GM12878 (cell line): ENCODE measurements around the gene CFI.

Source experiments
- BACH1 ChIP-seq: fragments of 450-650 bp; IDR thresholded peaks from 2 replicates; pipeline ENCODE4 v1.6.1; 2017; ENCODE audit warnings: mild to moderate bottlenecking, borderline replicate concordance
- CREM ChIP-seq: IDR thresholded peaks from 2 replicates; pipeline ENCODE4 v1.6.1; 2014; ENCODE audit warnings: antibody characterized with exemption, low read depth
- HDAC2 ChIP-seq: fragments of 200-600 bp; sonication (generic); IDR thresholded peaks from 2 replicates; pipeline ENCODE4 v1.6.1; 2017
- HDGF ChIP-seq: fragments of 450-650 bp; IDR thresholded peaks from 2 replicates; pipeline ENCODE4 v1.6.1; 2016; ENCODE audit warnings: antibody characterized with exemption
- MTA3 ChIP-seq: IDR thresholded peaks from 2 replicates; pipeline ENCODE4 v1.6.1; 2012; ENCODE audit warnings: low read length, inconsistent platforms, borderline replicate concordance
- MYC ChIP-seq: IDR thresholded peaks from 2 replicates; pipeline ENCODE4 v1.6.1; 2011; ENCODE audit warnings: mild to moderate bottlenecking, low read length, moderate library complexity, inconsistent platforms; ENCODE audit not compliant: insufficient read depth, insufficient replicate concordance, insufficient read length, severe bottlenecking
- RAD21 ChIP-seq: IDR thresholded peaks from 2 replicates; pipeline ENCODE4 v1.6.1; 2011; ENCODE audit warnings: mild to moderate bottlenecking, low read depth, low read length, moderate library complexity; ENCODE audit not compliant: insufficient read depth
- SIN3A ChIP-seq: IDR thresholded peaks from 2 replicates; pipeline ENCODE4 v1.6.1; 2012; ENCODE audit warnings: low read depth, low read length, improper control_type of control experiment
- SP1 ChIP-seq: IDR thresholded peaks from one replicate; pipeline ENCODE4 v1.6.1; 2011; ENCODE audit warnings: low read depth, low read length
- SREBF2 ChIP-seq: IDR thresholded peaks from 2 replicates; pipeline ENCODE4 v1.6.1; 2012; ENCODE audit warnings: mild to moderate bottlenecking, low read length
- TAF1 ChIP-seq: IDR thresholded peaks from 2 replicates; pipeline ENCODE4 v1.6.1; 2011; ENCODE audit warnings: mild to moderate bottlenecking, low read depth, low read length, borderline replicate concordance
- TF ChIP-seq, protein P1 (sequence below): IDR thresholded peaks from 2 replicates; pipeline ENCODE4 v1.6.1; 2012; ENCODE audit warnings: low read depth, low read length, improper control_type of control experiment
- TF ChIP-seq, protein P2 (sequence below), 3 experiments: IDR thresholded peaks in 2 of 3; conservative IDR thresholded peaks in 1 of 3; 2 replicates each; pipeline ENCODE4 v1.5.1; 2011; ENCODE audit warnings: low read depth in 3 of 3, low read length in 3 of 3, mild to moderate bottlenecking in 3 of 3, control low read depth in 2 of 3, moderate library complexity in 2 of 3, inconsistent platforms in 1 of 3, mixed read lengths in 1 of 3; ENCODE audit not compliant: control insufficient read depth in 2 of 3, insufficient read depth in 1 of 3; ENCODE audit errors: extremely low read depth in 1 of 3

DNA sequence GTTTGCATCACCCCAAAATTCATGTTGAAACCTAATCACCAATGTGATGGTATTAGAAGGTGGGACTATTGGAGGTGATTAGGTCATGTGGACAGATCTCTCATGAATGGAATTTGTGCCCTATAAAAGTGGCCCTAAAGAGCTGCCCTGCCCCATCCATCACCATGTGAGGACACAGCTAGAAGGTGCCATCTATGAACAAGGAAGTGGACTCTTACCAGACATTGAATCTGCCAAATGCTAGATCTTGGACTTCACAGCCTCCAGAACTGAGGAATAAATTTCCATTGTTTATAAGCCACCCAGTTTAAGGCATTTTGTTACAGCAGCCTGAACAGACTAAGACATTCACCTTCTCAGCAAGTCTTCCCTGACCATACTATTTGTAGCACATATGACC, 79.4 kb downstream of the CFI start:
- TF ChIP-seq TAF1 (no peak), SP1 (no peak), SREBF2 (no peak), HDAC2 (no peak), MTA3 (no peak), SIN3A (no peak), MYC (no peak), CREM (no peak), HDGF (no peak), RAD21 (no peak), BACH1 (no peak)
- TF ChIP-seq, protein P1, sequence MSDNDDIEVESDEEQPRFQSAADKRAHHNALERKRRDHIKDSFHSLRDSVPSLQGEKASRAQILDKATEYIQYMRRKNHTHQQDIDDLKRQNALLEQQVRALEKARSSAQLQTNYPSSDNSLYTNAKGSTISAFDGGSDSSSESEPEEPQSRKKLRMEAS: no peak
- TF ChIP-seq, protein P2, sequence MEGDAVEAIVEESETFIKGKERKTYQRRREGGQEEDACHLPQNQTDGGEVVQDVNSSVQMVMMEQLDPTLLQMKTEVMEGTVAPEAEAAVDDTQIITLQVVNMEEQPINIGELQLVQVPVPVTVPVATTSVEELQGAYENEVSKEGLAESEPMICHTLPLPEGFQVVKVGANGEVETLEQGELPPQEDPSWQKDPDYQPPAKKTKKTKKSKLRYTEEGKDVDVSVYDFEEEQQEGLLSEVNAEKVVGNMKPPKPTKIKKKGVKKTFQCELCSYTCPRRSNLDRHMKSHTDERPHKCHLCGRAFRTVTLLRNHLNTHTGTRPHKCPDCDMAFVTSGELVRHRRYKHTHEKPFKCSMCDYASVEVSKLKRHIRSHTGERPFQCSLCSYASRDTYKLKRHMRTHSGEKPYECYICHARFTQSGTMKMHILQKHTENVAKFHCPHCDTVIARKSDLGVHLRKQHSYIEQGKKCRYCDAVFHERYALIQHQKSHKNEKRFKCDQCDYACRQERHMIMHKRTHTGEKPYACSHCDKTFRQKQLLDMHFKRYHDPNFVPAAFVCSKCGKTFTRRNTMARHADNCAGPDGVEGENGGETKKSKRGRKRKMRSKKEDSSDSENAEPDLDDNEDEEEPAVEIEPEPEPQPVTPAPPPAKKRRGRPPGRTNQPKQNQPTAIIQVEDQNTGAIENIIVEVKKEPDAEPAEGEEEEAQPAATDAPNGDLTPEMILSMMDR (IDR thresholded peaks at IDR 0.05 in 2 of 3, conservative IDR thresholded peaks at IDR 0.05 in 1 of 3; ENCODE audit: control insufficient read depth in 2 of 3, extremely low read depth in 1 of 3, insufficient read depth in 1 of 3, low read depth in 3 of 3, low read length in 3 of 3): no peak
